Gastrocnemius medialis (tissue), 4 donors: ENCODE data around the gene PLCB3.

Experiments
- POLR2A ChIP-seq, 2 donors: fragments of 450-650 bp; IDR thresholded peaks; one replicate each; pipeline ENCODE4 v1.6.1; 2017; ENCODE audit warnings: antibody characterized with exemption in 2 of 2, mild to moderate bottlenecking in 2 of 2, moderate library complexity in 2 of 2
- TF ChIP-seq, protein P1 (sequence below), 5 experiments: fragments of 450-650 bp in 3 of 5; fragments of 200-600 bp in 2 of 5; sonication (generic) in 2 of 5; IDR thresholded peaks in 4 of 5; conservative IDR thresholded peaks in 1 of 5; 1 replicate in 4 of 5; 2 replicates in 1 of 5; pipeline ENCODE4 v1.5.1; 2016 to 2019; ENCODE audit warnings: antibody characterized with exemption in 5 of 5, mild to moderate bottlenecking in 3 of 5, moderate library complexity in 3 of 5

DNA sequence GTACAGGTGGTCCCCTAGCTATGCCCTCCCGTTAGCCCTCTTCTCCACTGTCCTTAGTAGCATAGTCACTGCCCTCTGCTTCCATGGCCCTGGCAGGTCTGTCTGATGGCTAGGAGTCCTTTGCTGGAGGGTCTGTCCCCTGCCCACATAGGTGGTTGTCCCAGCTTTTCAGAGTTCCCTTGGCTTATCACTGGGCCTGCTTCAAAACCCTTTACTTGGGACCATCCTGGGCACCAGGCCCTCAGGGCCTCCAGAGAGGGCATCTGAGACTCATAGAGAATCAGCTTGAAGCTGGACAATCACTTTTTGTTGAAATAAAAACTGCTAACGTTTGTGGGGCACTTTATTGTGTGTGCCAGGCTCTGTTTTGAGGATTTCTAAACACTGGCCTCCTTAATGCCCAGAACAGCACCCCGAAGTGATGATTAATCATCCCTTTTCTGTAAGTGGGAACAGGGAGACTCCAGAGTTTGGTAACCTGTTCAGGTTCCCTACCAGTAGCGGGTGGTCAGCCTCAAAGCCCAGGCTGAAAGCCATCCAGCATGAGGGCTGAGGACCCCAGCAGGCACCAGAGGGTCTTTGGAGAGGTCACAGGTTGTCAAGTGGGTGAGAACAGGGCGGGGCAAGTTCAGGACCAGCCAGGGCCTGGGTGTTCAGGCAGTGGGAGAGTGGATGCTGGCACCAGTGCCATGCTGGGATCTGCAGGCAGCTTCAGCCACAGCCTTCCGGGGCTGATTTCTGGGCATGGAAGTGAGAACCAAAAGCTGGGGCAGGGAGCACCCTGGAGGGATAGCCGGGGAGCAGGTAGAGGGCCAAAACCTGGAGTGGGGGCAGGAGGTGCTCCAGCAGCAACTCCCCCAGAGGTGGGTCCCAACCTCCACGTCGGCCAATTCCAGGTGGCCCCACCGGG is 39.3 kb downstream of the PLCB3 start:
- TF ChIP-seq, protein P1, sequence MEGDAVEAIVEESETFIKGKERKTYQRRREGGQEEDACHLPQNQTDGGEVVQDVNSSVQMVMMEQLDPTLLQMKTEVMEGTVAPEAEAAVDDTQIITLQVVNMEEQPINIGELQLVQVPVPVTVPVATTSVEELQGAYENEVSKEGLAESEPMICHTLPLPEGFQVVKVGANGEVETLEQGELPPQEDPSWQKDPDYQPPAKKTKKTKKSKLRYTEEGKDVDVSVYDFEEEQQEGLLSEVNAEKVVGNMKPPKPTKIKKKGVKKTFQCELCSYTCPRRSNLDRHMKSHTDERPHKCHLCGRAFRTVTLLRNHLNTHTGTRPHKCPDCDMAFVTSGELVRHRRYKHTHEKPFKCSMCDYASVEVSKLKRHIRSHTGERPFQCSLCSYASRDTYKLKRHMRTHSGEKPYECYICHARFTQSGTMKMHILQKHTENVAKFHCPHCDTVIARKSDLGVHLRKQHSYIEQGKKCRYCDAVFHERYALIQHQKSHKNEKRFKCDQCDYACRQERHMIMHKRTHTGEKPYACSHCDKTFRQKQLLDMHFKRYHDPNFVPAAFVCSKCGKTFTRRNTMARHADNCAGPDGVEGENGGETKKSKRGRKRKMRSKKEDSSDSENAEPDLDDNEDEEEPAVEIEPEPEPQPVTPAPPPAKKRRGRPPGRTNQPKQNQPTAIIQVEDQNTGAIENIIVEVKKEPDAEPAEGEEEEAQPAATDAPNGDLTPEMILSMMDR (IDR thresholded peaks at IDR 0.05 in 4 of 5, conservative IDR thresholded peaks at IDR 0.05 in 1 of 5) = no peak
- no peak for TF ChIP-seq POLR2A (IDR thresholded peaks at IDR 0.05)
